Pons (tissue), 1 donor: ENCODE measurements around the gene TMEM178A.
"Not testable (repeated sequence)": the region's sequence is repeated elsewhere in the genome, so short reads cannot be mapped to it uniquely, and the experiment has no call there.

ENCODE experiments used
- DNase-seq: peaks from one replicate; pipeline ENCODE4 v3.0.0-alpha.2; 2016; ENCODE audit warnings: low spot score

Gene TMEM178A

GRCh38 chr2:39665811-39666490, at the start of gene TMEM178A:
Gene TMEM178A, plus strand, starts transcription at chr2:39665917. Its CDS starts 58 bp downstream, at chr2:39665975.
- DNase-seq = no peak

- DNase-seq = no peak
Observed at GRCh38 chr2:39618236-39618635, 47.5 kb upstream of the TMEM178A start.

- DNase-seq = no peak
Observed at GRCh38 chr2:39618736-39619135, 47.0 kb upstream of the TMEM178A start.

- DNase-seq = peak; percentile 46
Observed at GRCh38 chr2:39620067-39620466, 45.6 kb upstream of the TMEM178A start.

- DNase-seq = no peak
Observed at GRCh38 chr2:39621596-39621995, 44.1 kb upstream of the TMEM178A start.

- DNase-seq = no peak
Observed at GRCh38 chr2:39622860-39623259, 42.9 kb upstream of the TMEM178A start.

GRCh38 chr2:39623917-39624316, 41.8 kb upstream of the TMEM178A start:
- DNase-seq = no peak

- peak; percentile 63 for DNase-seq
Observed at GRCh38 chr2:39625193-39625926, 40.4 kb upstream of the TMEM178A start.

- DNase-seq = no peak
Observed at GRCh38 chr2:39625927-39626270, 39.8 kb upstream of the TMEM178A start.

GRCh38 chr2:39628346-39628745, 37.4 kb upstream of the TMEM178A start:
- DNase-seq = not testable (repeated sequence)

- no peak for DNase-seq
Observed at GRCh38 chr2:39629646-39630045, 36.1 kb upstream of the TMEM178A start.

GRCh38 chr2:39631256-39631655, 34.5 kb upstream of the TMEM178A start:
- no peak for DNase-seq

GRCh38 chr2:39631718-39632117, 34.0 kb upstream of the TMEM178A start:
- DNase-seq = no peak

GRCh38 chr2:39632876-39633275, 32.8 kb upstream of the TMEM178A start:
- DNase-seq = no peak

GRCh38 chr2:39636306-39636705, 29.4 kb upstream of the TMEM178A start:
- no peak for DNase-seq

GRCh38 chr2:39638581-39638980, 27.1 kb upstream of the TMEM178A start:
- no peak for DNase-seq

- DNase-seq = peak; percentile 78
Observed at GRCh38 chr2:39640107-39640506, 25.6 kb upstream of the TMEM178A start.

- DNase-seq = no peak
Observed at GRCh38 chr2:39640681-39641080, 25.0 kb upstream of the TMEM178A start.

GRCh38 chr2:39641635-39642034, 24.1 kb upstream of the TMEM178A start:
- DNase-seq = no peak

- DNase-seq = peak; percentile 87
Observed at GRCh38 chr2:39642051-39642718, 23.5 kb upstream of the TMEM178A start.

GRCh38 chr2:39645826-39646225, 19.9 kb upstream of the TMEM178A start:
- no peak for DNase-seq

- no peak for DNase-seq
Observed at GRCh38 chr2:39646267-39646666, 19.4 kb upstream of the TMEM178A start.

- no peak for DNase-seq
Observed at GRCh38 chr2:39647104-39647765, 18.5 kb upstream of the TMEM178A start.
